Lung microvascular endothelial cell (primary cell): ENCODE data around the gene HRH2. TPM values are rescaled to one million over a fixed set of nuclear protein-coding genes. Genes with fewer than 3 reads are reported as not detected.
"Not testable (repeated sequence)": the region's sequence is repeated elsewhere in the genome, so short reads cannot be mapped to it uniquely, and the experiment has no call there.

Source experiments
- DNase-seq, 2 donors: peaks; one replicate each; pipeline versions ENCODE4 v3.0.0 to v3.0.0-alpha.2; 2010; ENCODE audit warnings: low read depth in 2 of 2
- total RNA-seq: library from RNA; depleted of rRNA; stranded (reverse); fragments of >200 nt; gene quantifications from 2 replicates; pipeline ENCODE4 v1.2.1, GENCODE V29; 2014

The HRH2 gene
- total RNA-seq, 1 donor from 2014 or later = not detected

- no peak for DNase-seq
Measured at GRCh38 chr5:175646251-175646650, 11.6 kb upstream of the HRH2 start.

- DNase-seq = no peak
Measured at GRCh38 chr5:175649967-175650366, 7.9 kb upstream of the HRH2 start.

- DNase-seq = not testable (repeated sequence)
Measured at GRCh38 chr5:175650430-175651205, 7.3 kb upstream of the HRH2 start.

- DNase-seq = no peak
Measured at GRCh38 chr5:175652741-175653663, 4.9 kb upstream of the HRH2 start.

GRCh38 chr5:175653763-175654162, 4.1 kb upstream of the HRH2 start:
- DNase-seq = no peak

GRCh38 chr5:175654339-175654738, 3.5 kb upstream of the HRH2 start:
- DNase-seq = no peak

GRCh38 chr5:175654807-175655206, 3.1 kb upstream of the HRH2 start:
- no peak for DNase-seq

GRCh38 chr5:175655411-175655810, 2.5 kb upstream of the HRH2 start:
- no peak for DNase-seq

- no peak for DNase-seq
Measured at GRCh38 chr5:175656966-175657365, 905 bp upstream of the HRH2 start.

- no peak for DNase-seq
Measured at GRCh38 chr5:175658299-175659145, 651 bp downstream of the HRH2 start.

- no peak for DNase-seq
Measured at GRCh38 chr5:175659546-175660253, 1.8 kb downstream of the HRH2 start.

GRCh38 chr5:175663186-175664184, 5.6 kb downstream of the HRH2 start:
- DNase-seq = no peak

- no peak for DNase-seq
Measured at GRCh38 chr5:175664723-175665122, 6.9 kb downstream of the HRH2 start.

- DNase-seq = no peak
Measured at GRCh38 chr5:175666216-175666615, 8.3 kb downstream of the HRH2 start.

GRCh38 chr5:175668006-175668405, 10.1 kb downstream of the HRH2 start:
- DNase-seq = no peak

- DNase-seq = no peak
Measured at GRCh38 chr5:175670372-175670771, 12.5 kb downstream of the HRH2 start.

- no peak for DNase-seq
Measured at GRCh38 chr5:175671013-175671412, 13.1 kb downstream of the HRH2 start.

GRCh38 chr5:175672976-175673648, 15.2 kb downstream of the HRH2 start:
- DNase-seq = no peak

- DNase-seq = no peak
Measured at GRCh38 chr5:175674731-175675346, 17.0 kb downstream of the HRH2 start.
